Stimulated activated CD8-positive, alpha-beta memory T cell treated with anti-CD3 and anti-CD28 coated beads, Interleukin-7, amount 100 ng/mL, for 1 hour (primary cell): ENCODE measurements around the gene ATP6V0C.

Source experiments
- DNase-seq, 2 donors: peaks; one replicate each; pipeline ENCODE4 v3.0.0-alpha.2; 2020; ENCODE audit warnings: low read depth in 2 of 2

Gene ATP6V0C

GRCh38 chr16:2508722-2509400 lies 4.9 kb upstream of the ATP6V0C start:
- no peak for DNase-seq

GRCh38 chr16:2511128-2511800 lies 2.5 kb upstream of the ATP6V0C start:
- no peak for DNase-seq

- no peak for DNase-seq
Measured at GRCh38 chr16:2511996-2512734, 1.6 kb upstream of the ATP6V0C start.

- no peak for DNase-seq
Measured at GRCh38 chr16:2512735-2513404, 882 bp upstream of the ATP6V0C start.

GRCh38 chr16:2514333-2515179 lies 804 bp downstream of the ATP6V0C start:
- DNase-seq: no peak

GRCh38 chr16:2515180-2515851 lies 1.6 kb downstream of the ATP6V0C start:
- no peak for DNase-seq

GRCh38 chr16:2516391-2517240 lies 2.9 kb downstream of the ATP6V0C start:
- DNase-seq: no peak

GRCh38 chr16:2517954-2518605 lies 4.3 kb downstream of the ATP6V0C start:
- DNase-seq: no peak

GRCh38 chr16:2518823-2519710 lies 5.3 kb downstream of the ATP6V0C start:
- no peak for DNase-seq

- DNase-seq: no peak
Measured at GRCh38 chr16:2519711-2520080, 5.9 kb downstream of the ATP6V0C start.

- DNase-seq: peak; percentile 75 to 77
Measured at GRCh38 chr16:2520097-2520783, 6.5 kb downstream of the ATP6V0C start, which contains the start of gene AMDHD2. AMDHD2 (plus strand) TSS chr16:2520371; CDS start chr16:2520459, 88 bp downstream.

GRCh38 chr16:2520784-2521531 lies 7.2 kb downstream of the ATP6V0C start:
- peak in 1 of 2 donors; percentile 28 for DNase-seq

GRCh38 chr16:2523801-2524231 lies 10.1 kb downstream of the ATP6V0C start:
- no peak for DNase-seq

- no peak for DNase-seq
Measured at GRCh38 chr16:2524339-2524938, 10.7 kb downstream of the ATP6V0C start.

- no peak for DNase-seq
Measured at GRCh38 chr16:2526135-2526534, 12.4 kb downstream of the ATP6V0C start.

- no peak for DNase-seq
Measured at GRCh38 chr16:2527071-2527783, 13.5 kb downstream of the ATP6V0C start.
